HEK293 (cell line): Measurements from ENCODE around the gene CARD10.

Source experiments
- CTCF ChIA-PET: fragments of 350-600 bp; formaldehyde crosslinking; extraction: SDS; loops from one replicate; lab custom pipeline; 2021; ENCODE audit warnings: antibody characterized with exemption; lab: Yijun Ruan, JAX
- POLR2A ChIA-PET: fragments of 300-600 bp; formaldehyde crosslinking; extraction: SDS; loops from one replicate; lab custom pipeline; 2020; ENCODE audit warnings: antibody characterized with exemption, inconsistent platforms; lab: Yijun Ruan, JAX
- H3K27ac ChIP-seq: fragments of 200-500 bp; sonication (Bioruptor generic); 2 replicates; pipeline ENCODE4 v1.5.1; 2014; ENCODE audit warnings: low read depth, low read length, control low read depth, inconsistent platforms; ENCODE audit errors: extremely low read depth
- H3K36me3 ChIP-seq, 2 experiments: fragments of 200-500 bp in 1 of 2; sonication (Bioruptor generic) in 1 of 2; 1 replicate in 1 of 2; 2 replicates in 1 of 2; pipeline ENCODE4 v1.5.1; 2014 to 2017; ENCODE audit warnings: inconsistent platforms in 2 of 2, low read length in 2 of 2; ENCODE audit not compliant: control insufficient read depth in 2 of 2, insufficient read depth in 1 of 2
- H3K4me1 ChIP-seq: fragments of 200-500 bp; sonication (Bioruptor generic); 2 replicates; pipeline ENCODE4 v1.5.1; 2014; ENCODE audit warnings: mild to moderate bottlenecking, low read length, inconsistent platforms; ENCODE audit not compliant: control insufficient read depth, insufficient read depth
- H3K4me3 ChIP-seq: 2 replicates; pipeline ENCODE4 v1.5.1; 2011; ENCODE audit warnings: low read depth, mild to moderate bottlenecking, control low read depth, low read length, moderate library complexity
- H3K9me3 ChIP-seq: fragments of 200-500 bp; sonication (Bioruptor generic); 2 replicates; pipeline ENCODE4 v1.5.1; 2014; ENCODE audit warnings: low read depth, low read length, inconsistent platforms; ENCODE audit not compliant: control insufficient read depth, insufficient read depth
- BCL11A ChIP-seq: fragments of 450-650 bp; formaldehyde crosslinking; IDR thresholded peaks from 2 replicates; pipeline ENCODE4 v1.5.1; 2016; ENCODE audit warnings: low read depth, missing biosample characterization, missing genetic modification characterization
- FEZF1 ChIP-seq: fragments of 450-650 bp; formaldehyde crosslinking; IDR thresholded peaks from 2 replicates; pipeline ENCODE4 v1.5.1; 2016; ENCODE audit warnings: missing biosample characterization, missing genetic modification characterization
- GFI1B ChIP-seq: fragments of 450-650 bp; formaldehyde crosslinking; IDR thresholded peaks from 2 replicates; pipeline ENCODE4 v1.5.1; 2016; ENCODE audit warnings: missing biosample characterization, missing genetic modification characterization
- GLIS1 ChIP-seq: fragments of 450-650 bp; formaldehyde crosslinking; IDR thresholded peaks from 2 replicates; pipeline ENCODE4 v1.5.1; 2016; ENCODE audit warnings: missing biosample characterization, missing genetic modification characterization
- INSM2 ChIP-seq: fragments of 450-650 bp; formaldehyde crosslinking; IDR thresholded peaks from 2 replicates; pipeline ENCODE4 v1.5.1; 2016; ENCODE audit warnings: missing biosample characterization, missing genetic modification characterization
- MYNN ChIP-seq: fragments of 450-650 bp; formaldehyde crosslinking; IDR thresholded peaks from 2 replicates; pipeline ENCODE4 v1.5.1; 2016; ENCODE audit warnings: missing biosample characterization, missing genetic modification characterization, borderline replicate concordance
- ZBTB1 ChIP-seq: fragments of 450-650 bp; formaldehyde crosslinking; IDR thresholded peaks from 2 replicates; pipeline ENCODE4 v1.5.1; 2016; ENCODE audit warnings: missing biosample characterization, missing genetic modification characterization
- ZBTB10 ChIP-seq: fragments of 450-650 bp; formaldehyde crosslinking; IDR thresholded peaks from 2 replicates; pipeline ENCODE4 v1.5.1; 2016; ENCODE audit warnings: missing biosample characterization, missing genetic modification characterization
- ZBTB48 ChIP-seq: fragments of 450-650 bp; formaldehyde crosslinking; IDR thresholded peaks from 2 replicates; pipeline ENCODE4 v1.5.1; 2016; ENCODE audit warnings: missing biosample characterization, missing genetic modification characterization
- ZFHX2 ChIP-seq: fragments of 450-650 bp; formaldehyde crosslinking; conservative IDR thresholded peaks from 2 replicates; pipeline ENCODE4 v1.5.1; 2016; ENCODE audit warnings: missing biosample characterization, missing genetic modification characterization
- ZNF121 ChIP-seq: fragments of 450-650 bp; formaldehyde crosslinking; IDR thresholded peaks from 2 replicates; pipeline ENCODE4 v1.5.1; 2016; ENCODE audit warnings: missing biosample characterization, missing genetic modification characterization
- ZNF138 ChIP-seq: fragments of 450-650 bp; formaldehyde crosslinking; IDR thresholded peaks from 2 replicates; pipeline ENCODE4 v1.5.1; 2016; ENCODE audit warnings: missing biosample characterization, missing genetic modification characterization, borderline replicate concordance
- ZNF16 ChIP-seq: fragments of 450-650 bp; formaldehyde crosslinking; IDR thresholded peaks from 2 replicates; pipeline ENCODE4 v1.5.1; 2016; ENCODE audit warnings: low read depth, missing biosample characterization, missing genetic modification characterization
- ZNF248 ChIP-seq: fragments of 450-650 bp; formaldehyde crosslinking; IDR thresholded peaks from 2 replicates; pipeline ENCODE4 v1.5.1; 2017; ENCODE audit warnings: missing biosample characterization, missing genetic modification characterization
- ZNF366 ChIP-seq: fragments of 450-650 bp; formaldehyde crosslinking; conservative IDR thresholded peaks from 2 replicates; pipeline ENCODE4 v1.5.1; 2016; ENCODE audit warnings: missing biosample characterization, missing genetic modification characterization
- ZNF398 ChIP-seq: fragments of 450-650 bp; formaldehyde crosslinking; IDR thresholded peaks from 2 replicates; pipeline ENCODE4 v1.5.1; 2017; ENCODE audit warnings: missing biosample characterization, missing genetic modification characterization
- ZNF660 ChIP-seq: fragments of 450-650 bp; IDR thresholded peaks from 2 replicates; pipeline ENCODE4 v1.5.1; 2018; ENCODE audit warnings: missing biosample characterization, mild to moderate bottlenecking, missing genetic modification characterization
- ZNF664 ChIP-seq: fragments of 450-650 bp; formaldehyde crosslinking; IDR thresholded peaks from 2 replicates; pipeline ENCODE4 v1.5.1; 2016; ENCODE audit warnings: missing biosample characterization, missing genetic modification characterization
- ZNF776 ChIP-seq: fragments of 450-650 bp; formaldehyde crosslinking; IDR thresholded peaks from 2 replicates; pipeline ENCODE4 v1.5.0; 2017; ENCODE audit warnings: missing biosample characterization, missing genetic modification characterization, borderline replicate concordance
- ZNF792 ChIP-seq: fragments of 450-650 bp; formaldehyde crosslinking; IDR thresholded peaks from 2 replicates; pipeline ENCODE4 v1.5.1; 2016; ENCODE audit warnings: missing biosample characterization, missing genetic modification characterization
- ZSCAN4 ChIP-seq: fragments of 450-650 bp; formaldehyde crosslinking; IDR thresholded peaks from 2 replicates; pipeline ENCODE4 v1.5.1; 2017; ENCODE audit warnings: missing biosample characterization, missing genetic modification characterization

CARD10 gene

GRCh38 chr22:37484480-37485394 lies 34.5 kb downstream of the CARD10 start:
- TF ChIP-seq ZFHX2 (peak; percentile 28), ZNF121 (no peak), ZNF664 (no peak), ZBTB48 (peak; percentile 36; the same call in 1 of the 2 replicates)
- Histone ChIP-seq H3K4me3 (no peak overlapping the region), H3K9me3 (no peaks in the 10 kb centered on the region), H3K27ac (no peak overlapping the region), H3K4me1 (0 out of 2 replicates have a peak, but pooled peaks cover 6% of the 10 kb centered on the region), H3K36me3 (no peaks in the 10 kb centered on the region)
- ChIA-PET POLR2A (interaction anchor here (2.3 kb wide), 1 partner anchor 14 kb away, joined by 8 read pairs; no protein-coding TSS in a partner anchor), CTCF (interaction anchor here (0.6 to 4.2 kb wide), 2 partner anchors 13 to 35 kb away, joined by 3 to 17 read pairs; no protein-coding TSS in a partner anchor)

- H3K36me3 ChIP-seq = no peaks in the 10 kb centered on the region
- ChIA-PET CTCF (interaction anchor here (0.6 to 4.2 kb wide), 3 partner anchors 10 to 170 kb away, joined by 3 to 17 read pairs (median 4); no protein-coding TSS in a partner anchor), POLR2A (no interaction called here)
- H3K9me3 ChIP-seq = no peaks in the 10 kb centered on the region
- no peak for TF ChIP-seq MYNN (tag by site-specific recombination)
- 0 out of 2 replicates have a peak, but pooled peaks have one; percentile 37 for TF ChIP-seq ZNF776 (tag by site-specific recombination)
- 0 out of 2 replicates have a peak, but pooled peaks cover 6% of the 10 kb centered on the region for H3K4me1 ChIP-seq
- no peak overlapping the region for H3K27ac ChIP-seq
- H3K4me3 ChIP-seq = no peak overlapping the region
These were observed 36.2 kb downstream of the CARD10 start for GRCh38 chr22:37483050-37483449.

- H3K4me3 ChIP-seq = no peak overlapping the region
- TF ChIP-seq ZNF398 (tag by site-specific recombination) (0 out of 2 replicates have a peak, but pooled peaks have one; percentile 21), ZBTB1 (no peak), ZNF664 (no peak), BCL11A (tag by site-specific recombination) (no peak), ZNF138 (no peak), ZNF660 (no peak), ZNF366 (tag by site-specific recombination) (no peak), GFI1B (tag by site-specific recombination) (no peak), ZNF248 (no peak), ZNF792 (tag by site-specific recombination) (no peak), ZSCAN4 (peak; percentile 90), ZBTB10 (tag by site-specific recombination) (no peak), FEZF1 (tag by site-specific recombination) (no peak), ZNF16 (tag by site-specific recombination) (peak; percentile 88), INSM2 (no peak), GLIS1 (tag by site-specific recombination) (0 out of 2 replicates have a peak, but pooled peaks have one; percentile 6)
These were observed 37.0 kb downstream of the CARD10 start for GRCh38 chr22:37482244-37482643.

More at GRCh38 chr22:37482244-37482643, 37.0 kb downstream of the CARD10 start:
- no peak overlapping the region for H3K27ac ChIP-seq
- ChIA-PET CTCF (interaction anchor here (1.5 to 4.2 kb wide), 2 partner anchors 10 to 11 kb away, joined by 4 to 17 read pairs; no protein-coding TSS in a partner anchor), POLR2A (no interaction called here)
- no peaks in the 10 kb centered on the region for H3K9me3 ChIP-seq
- no peaks in the 10 kb centered on the region for H3K36me3 ChIP-seq
- H3K4me1 ChIP-seq = 0 out of 2 replicates have a peak, but pooled peaks cover 6% of the 10 kb centered on the region
